HL-60 (cell line): ENCODE results near the gene ATF6B.

ENCODE experiments used
- CTCF ChIP-seq: IDR thresholded peaks from one replicate; pipeline ENCODE4 v1.5.1; 2011; ENCODE audit warnings: low read length, control low read depth, inconsistent platforms; ENCODE audit not compliant: insufficient read depth
- GABPA ChIP-seq: IDR thresholded peaks from 2 replicates; pipeline ENCODE4 v1.6.1; 2012; ENCODE audit warnings: low read depth
- POLR2AphosphoS5 ChIP-seq: IDR thresholded peaks from 2 replicates; pipeline ENCODE4 v1.6.1; 2012; ENCODE audit warnings: low read depth
- SPI1 ChIP-seq: IDR thresholded peaks from 2 replicates; pipeline ENCODE4 v1.6.1; 2012; ENCODE audit warnings: low read depth, mild to moderate bottlenecking, borderline replicate concordance

DNA sequence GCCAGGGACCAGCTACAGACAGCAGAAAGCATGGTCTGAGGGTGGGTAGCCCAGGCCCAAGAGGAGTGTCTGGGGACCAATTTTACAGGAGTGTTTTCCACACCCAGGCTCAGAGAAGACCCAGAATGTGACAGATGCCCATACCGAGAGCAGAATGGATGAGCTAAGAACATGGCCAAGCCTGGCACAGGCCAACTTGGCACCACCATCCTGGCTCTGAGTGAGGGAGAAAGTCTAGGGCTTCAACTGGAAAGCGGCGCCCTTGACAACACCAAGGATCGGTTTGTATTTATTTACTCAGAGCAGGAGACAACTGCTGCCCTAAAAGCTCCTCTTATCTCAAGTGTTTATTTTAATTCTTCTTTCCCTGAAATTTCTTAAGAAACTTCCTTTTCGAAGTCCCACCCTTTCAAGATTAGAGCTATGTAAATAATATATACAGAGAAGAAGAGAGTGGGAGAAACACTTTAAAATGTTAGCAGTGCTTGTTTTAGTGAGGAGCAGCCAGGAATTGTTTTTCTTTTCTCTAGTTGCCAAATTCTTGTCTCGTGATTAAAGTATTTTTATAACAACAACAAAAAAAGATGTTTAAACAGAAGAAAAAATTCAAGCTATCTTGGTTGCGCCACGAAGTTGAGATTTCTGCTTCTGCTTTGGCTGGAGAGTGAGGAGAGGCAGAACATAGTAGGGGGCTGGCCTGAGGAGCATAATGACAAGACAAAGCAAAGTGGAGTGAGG, 35.1 kb downstream of the ATF6B start:
- TF ChIP-seq POLR2AphosphoS5 = no peak
- no peak for TF ChIP-seq CTCF
- no peak for TF ChIP-seq SPI1
- TF ChIP-seq GABPA = no peak
